Measurements from ENCODE around the gene ATP5IF1.

ATP5IF1 gene

GRCh38 chr1:28235755-28236655 lies at the start of gene ATP5IF1:
Gene ATP5IF1 (plus strand): TSS chr1:28236124. CDS start chr1:28236184, 60 bp downstream.
- POLR2A ChIA-PET (ENCODE audit: low non-redundant PET): interaction anchor here (0.6 to 1.0 kb wide), 2 partner anchors 10 to 92 kb away, joined by 3 read pairs; no protein-coding TSS in a partner anchor
- TF ChIP-seq, protein P1, sequence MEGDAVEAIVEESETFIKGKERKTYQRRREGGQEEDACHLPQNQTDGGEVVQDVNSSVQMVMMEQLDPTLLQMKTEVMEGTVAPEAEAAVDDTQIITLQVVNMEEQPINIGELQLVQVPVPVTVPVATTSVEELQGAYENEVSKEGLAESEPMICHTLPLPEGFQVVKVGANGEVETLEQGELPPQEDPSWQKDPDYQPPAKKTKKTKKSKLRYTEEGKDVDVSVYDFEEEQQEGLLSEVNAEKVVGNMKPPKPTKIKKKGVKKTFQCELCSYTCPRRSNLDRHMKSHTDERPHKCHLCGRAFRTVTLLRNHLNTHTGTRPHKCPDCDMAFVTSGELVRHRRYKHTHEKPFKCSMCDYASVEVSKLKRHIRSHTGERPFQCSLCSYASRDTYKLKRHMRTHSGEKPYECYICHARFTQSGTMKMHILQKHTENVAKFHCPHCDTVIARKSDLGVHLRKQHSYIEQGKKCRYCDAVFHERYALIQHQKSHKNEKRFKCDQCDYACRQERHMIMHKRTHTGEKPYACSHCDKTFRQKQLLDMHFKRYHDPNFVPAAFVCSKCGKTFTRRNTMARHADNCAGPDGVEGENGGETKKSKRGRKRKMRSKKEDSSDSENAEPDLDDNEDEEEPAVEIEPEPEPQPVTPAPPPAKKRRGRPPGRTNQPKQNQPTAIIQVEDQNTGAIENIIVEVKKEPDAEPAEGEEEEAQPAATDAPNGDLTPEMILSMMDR (conservative IDR thresholded peaks at IDR 0.05; ENCODE audit: low read depth): no peak
- CTCF ChIA-PET: interaction anchor here (0.5 to 0.6 kb wide), 3 partner anchors 18 to 167 kb away, joined by 3 to 4 read pairs (median 3); no protein-coding TSS in a partner anchor
- peak within 1 kb of the TSS; percentile 85 for H3K27ac ChIP-seq
- DNase-seq (ENCODE audit: low spot score): peak; percentile 99

- DNase-seq (ENCODE audit: low spot score): no peak
- TF ChIP-seq, protein P1 (conservative IDR thresholded peaks at IDR 0.05; ENCODE audit: low read depth): no peak
- no peak overlapping the region for H3K27ac ChIP-seq
- ChIA-PET POLR2A (ENCODE audit: low non-redundant PET) (no interaction called here), CTCF (interaction anchor here (0.5 kb wide), 1 partner anchor 103 kb away, joined by 3 read pairs; no protein-coding TSS in a partner anchor)
These were observed 45.5 kb upstream of the ATP5IF1 start for GRCh38 chr1:28190337-28190979.

- no peak for DNase-seq (ENCODE audit: low spot score)
- POLR2A ChIA-PET (ENCODE audit: low non-redundant PET): no interaction called here
- CTCF ChIA-PET: no interaction called here
- TF ChIP-seq, protein P1 (conservative IDR thresholded peaks at IDR 0.05; ENCODE audit: low read depth): no peak
- H3K27ac ChIP-seq: 0 out of 2 replicates have a peak overlapping the region, but pooled peaks have one; percentile 13
These were observed 44.8 kb upstream of the ATP5IF1 start for GRCh38 chr1:28190996-28191645.

GRCh38 chr1:28193701-28194161 lies 42.2 kb upstream of the ATP5IF1 start:
- CTCF ChIA-PET: interaction anchor here (0.5 to 0.6 kb wide), 5 partner anchors 74 to 1477 kb away, joined by 3 to 4 read pairs (median 3); no protein-coding TSS in a partner anchor
- peak overlapping the region; percentile 57 for H3K27ac ChIP-seq
- POLR2A ChIA-PET (ENCODE audit: low non-redundant PET): interaction anchor here (0.5 to 0.7 kb wide), 3 partner anchors 105 to 560 kb away, joined by 3 to 8 read pairs (median 6); partner anchors contain the start of gene EYA3
- peak; percentile 95 for DNase-seq (ENCODE audit: low spot score)
- TF ChIP-seq, protein P1 (conservative IDR thresholded peaks at IDR 0.05; ENCODE audit: low read depth): no peak

- no peak for DNase-seq (ENCODE audit: low spot score)
- ChIA-PET POLR2A (ENCODE audit: low non-redundant PET) (interaction anchor here (0.5 to 0.7 kb wide), 3 partner anchors 161 to 559 kb away, joined by 3 to 8 read pairs (median 6); no protein-coding TSS in a partner anchor), CTCF (interaction anchor here (0.5 to 0.6 kb wide), 2 partner anchors 75 to 456 kb away, joined by 3 read pairs; no protein-coding TSS in a partner anchor)
- TF ChIP-seq, protein P1 (conservative IDR thresholded peaks at IDR 0.05; ENCODE audit: low read depth): no peak
- peak overlapping the region; percentile 57 for H3K27ac ChIP-seq
These were observed 41.4 kb upstream of the ATP5IF1 start for GRCh38 chr1:28194326-28195035.
